GM19324 (cell line): ENCODE measurements around the gene SOWAHD.
"Not testable (repeated sequence)": the region's sequence is repeated elsewhere in the genome, so short reads cannot be mapped to it uniquely, and the experiment has no call there.

ENCODE experiments used
- ATAC-seq: cut with Tn5 transposase; IDR thresholded peaks from one replicate; pipeline ENCODE4 v1.9.1; 2021; ENCODE audit warnings: mild to moderate bottlenecking, moderate library complexity; ENCODE audit not compliant: unreplicated experiment, low FRiP score

SOWAHD gene

GRCh38 chrX:119757646-119757978, 776 bp upstream of the SOWAHD start:
- ATAC-seq = no peak

GRCh38 chrX:119758731-119759247, 401 bp downstream of the SOWAHD start:
- no peak for ATAC-seq

- ATAC-seq = no peak
Observed at GRCh38 chrX:119759248-119759766, 919 bp downstream of the SOWAHD start.

GRCh38 chrX:119760026-119760877, 1.9 kb downstream of the SOWAHD start:
- no peak for ATAC-seq

GRCh38 chrX:119762718-119763117, 4.3 kb downstream of the SOWAHD start:
- no peak for ATAC-seq

- ATAC-seq = no peak
Observed at GRCh38 chrX:119763181-119763580, 4.8 kb downstream of the SOWAHD start.

GRCh38 chrX:119763836-119764387, 5.5 kb downstream of the SOWAHD start:
- ATAC-seq = no peak

GRCh38 chrX:119768436-119768835, 10.0 kb downstream of the SOWAHD start:
- ATAC-seq = not testable (repeated sequence)

GRCh38 chrX:119769388-119769787, 11.0 kb downstream of the SOWAHD start:
- not testable (repeated sequence) for ATAC-seq

GRCh38 chrX:119775517-119776238, 17.3 kb downstream of the SOWAHD start:
- no peak for ATAC-seq

- no peak for ATAC-seq
Observed at GRCh38 chrX:119778829-119779228, 20.4 kb downstream of the SOWAHD start.

GRCh38 chrX:119783026-119783425, 24.6 kb downstream of the SOWAHD start:
- ATAC-seq = no peak

- ATAC-seq = no peak
Observed at GRCh38 chrX:119784747-119785446, 26.5 kb downstream of the SOWAHD start.

GRCh38 chrX:119790977-119791436, 32.6 kb downstream of the SOWAHD start:
- peak; percentile 16 for ATAC-seq

GRCh38 chrX:119791437-119792231, 33.2 kb downstream of the SOWAHD start, which contains the start of gene RPL39:
Gene RPL39, minus strand, starts transcription at chrX:119791630. Its CDS starts 54 bp downstream, at chrX:119791576.
- ATAC-seq = peak; percentile 86

GRCh38 chrX:119801253-119802221, 43.1 kb downstream of the SOWAHD start:
- ATAC-seq = no peak

- no peak for ATAC-seq
Observed at GRCh38 chrX:119802546-119802945, 44.2 kb downstream of the SOWAHD start.

GRCh38 chrX:119808461-119808860, 50.1 kb downstream of the SOWAHD start:
- not testable (repeated sequence) for ATAC-seq
